NCI-H1436 treated with DMSO at 0.1 percent for 48 hours (cell line): ENCODE results near the gene OR4D2.

Experiments
- DNase-seq: peaks from one replicate; lab custom pipeline; 2025; lab: John Stamatoyannopoulos, UW

Gene OR4D2

DNA sequence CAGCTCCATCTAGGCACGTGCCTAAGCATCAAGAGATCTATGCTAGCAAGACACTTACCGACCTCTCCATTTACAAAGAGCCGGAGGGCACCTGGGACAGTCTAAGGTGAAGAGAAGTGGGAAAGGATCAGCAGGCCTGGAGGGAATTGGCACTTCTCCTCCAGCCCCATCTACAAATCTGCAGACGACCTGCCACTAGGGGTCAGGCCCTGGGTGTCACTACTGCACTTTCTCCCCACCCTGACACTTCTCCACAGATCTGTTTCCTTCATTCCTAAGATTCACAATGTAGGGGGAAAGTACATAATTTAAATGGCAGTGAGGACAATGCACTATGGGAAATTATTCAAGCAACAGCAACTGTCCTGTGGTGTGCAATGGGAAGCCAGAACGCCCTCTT is 44.1 kb downstream of the OR4D2 start:
- DNase-seq: no peak

GRCh38 chr17:58215685-58216084 is 48.9 kb downstream of the OR4D2 start:
- no peak for DNase-seq

GRCh38 chr17:58217766-58218165 is 51.0 kb downstream of the OR4D2 start:
- DNase-seq: no peak

DNA sequence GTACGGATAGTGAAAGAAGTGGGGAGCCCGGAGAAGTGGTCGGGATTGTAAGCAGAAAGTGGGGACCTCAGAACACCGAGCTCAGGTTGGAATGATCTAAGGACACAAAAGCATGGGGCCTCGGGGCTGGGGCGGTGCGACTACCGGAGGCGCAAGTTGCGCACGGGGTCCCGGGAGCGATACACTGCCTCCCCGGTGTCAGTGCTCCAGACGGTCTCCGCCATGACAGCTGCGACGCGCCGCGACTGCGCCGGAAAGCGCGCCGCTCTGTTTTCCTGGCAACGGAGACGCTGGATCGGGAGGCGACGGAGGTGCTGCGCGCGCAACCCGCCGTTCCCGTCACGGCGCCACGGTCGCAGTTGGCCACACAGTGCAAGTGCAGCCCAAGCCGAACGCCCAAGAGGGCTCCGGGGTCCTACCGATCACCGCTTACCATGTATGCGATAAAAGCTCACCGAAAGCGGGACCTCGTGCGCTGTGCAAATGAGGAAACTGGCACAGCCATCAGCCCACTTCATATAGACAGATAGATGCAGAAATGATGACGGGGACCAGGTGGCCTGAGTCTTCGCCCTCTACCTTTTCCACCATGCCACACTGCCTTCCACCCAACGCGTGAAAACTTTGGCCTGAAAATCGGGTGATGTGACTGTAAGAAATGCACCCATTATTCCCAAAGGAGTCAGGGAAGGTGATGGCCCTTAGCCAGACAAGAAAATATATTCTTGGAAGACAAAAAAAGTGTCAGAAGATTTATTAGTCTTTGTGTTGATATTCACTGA is 52.4 kb downstream of the OR4D2 start, which contains the start of gene MKS1:
MKS1 (minus strand) TSS at position 249 of the 782 bp plus-strand sequence; CDS start at position 224, 25 bp downstream.
- peak; percentile 79 for DNase-seq

DNA sequence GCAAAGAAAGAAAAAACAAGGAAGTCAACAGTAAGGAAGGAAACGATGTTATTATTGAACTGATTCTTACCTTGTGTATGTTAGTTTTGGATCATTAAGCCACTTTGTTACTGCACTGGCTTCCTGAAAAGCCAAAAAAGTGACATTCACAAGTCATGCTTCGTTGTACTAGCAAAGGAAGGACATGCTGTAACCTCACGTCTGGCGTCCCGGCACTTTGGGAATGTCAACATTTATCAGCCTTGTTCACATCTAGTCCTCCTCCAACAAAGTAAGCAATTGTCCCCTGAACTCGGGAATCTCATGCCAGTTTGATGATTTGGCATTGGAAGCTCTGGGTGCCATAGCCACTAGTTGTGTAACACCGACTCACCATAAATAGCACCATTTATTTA is 53.0 kb downstream of the OR4D2 start:
- no peak for DNase-seq
